HuH-7.5 (cell line): ENCODE measurements around the gene MYO3B.

ENCODE experiments used
- DNase-seq: peaks from one replicate; pipeline ENCODE4 v3.0.0; 2011; ENCODE audit warnings: low spot score

MYO3B gene

GRCh38 chr2:170371231-170371998, 193.5 kb downstream of the MYO3B start:
- DNase-seq: no peak

- DNase-seq: no peak
These were observed 197.2 kb downstream of the MYO3B start for GRCh38 chr2:170375192-170375591.

GRCh38 chr2:170377500-170378207, 199.7 kb downstream of the MYO3B start:
- DNase-seq: no peak

- DNase-seq: no peak
These were observed 202.3 kb downstream of the MYO3B start for GRCh38 chr2:170380267-170380666.

GRCh38 chr2:170381678-170382077, 203.7 kb downstream of the MYO3B start:
- DNase-seq: no peak

- no peak for DNase-seq
These were observed 208.6 kb downstream of the MYO3B start for GRCh38 chr2:170386554-170386953.

- no peak for DNase-seq
These were observed 213.1 kb downstream of the MYO3B start for GRCh38 chr2:170391018-170391417.

GRCh38 chr2:170391697-170392096, 213.8 kb downstream of the MYO3B start:
- DNase-seq: no peak

- no peak for DNase-seq
These were observed 216.0 kb downstream of the MYO3B start for GRCh38 chr2:170393861-170394498.

GRCh38 chr2:170394641-170395387, 216.9 kb downstream of the MYO3B start:
- no peak for DNase-seq

GRCh38 chr2:170396799-170397459, 219.0 kb downstream of the MYO3B start:
- DNase-seq: peak; percentile 16

GRCh38 chr2:170401187-170401586, 223.2 kb downstream of the MYO3B start:
- no peak for DNase-seq

GRCh38 chr2:170404846-170405245, 226.9 kb downstream of the MYO3B start:
- no peak for DNase-seq

GRCh38 chr2:170405326-170405725, 227.4 kb downstream of the MYO3B start:
- DNase-seq: no peak

- no peak for DNase-seq
These were observed 230.7 kb downstream of the MYO3B start for GRCh38 chr2:170408461-170409163.

- peak; percentile 39 for DNase-seq
These were observed 231.2 kb downstream of the MYO3B start for GRCh38 chr2:170409164-170409535.

GRCh38 chr2:170411660-170412059, 233.7 kb downstream of the MYO3B start:
- no peak for DNase-seq

GRCh38 chr2:170420961-170421687, 243.2 kb downstream of the MYO3B start:
- no peak for DNase-seq

- DNase-seq: no peak
These were observed 246.0 kb downstream of the MYO3B start for GRCh38 chr2:170423919-170424318.

- DNase-seq: no peak
These were observed 247.4 kb downstream of the MYO3B start for GRCh38 chr2:170425281-170425751.
